Myocyte (in vitro differentiated cells): ENCODE results near the gene CLMN. TPM values are rescaled to one million over a fixed set of nuclear protein-coding genes. Genes with fewer than 3 reads are reported as not detected.
"Not testable (repeated sequence)": the region's sequence is repeated elsewhere in the genome, so short reads cannot be mapped to it uniquely, and the experiment has no call there.

Experiments used
- DNase-seq: peaks from one replicate; pipeline ENCODE4 v3.0.0-alpha.2; 2012; ENCODE audit warnings: low read depth
- microRNA-seq: library from miRNA; unstranded; fragments of <30 nt; microRNA quantifications from one replicate; pipeline ENCODE4, GENCODE V29; 2016
- total RNA-seq: library from RNA; depleted of rRNA; stranded (reverse); fragments of >200 nt; gene quantifications from 2 replicates; pipeline ENCODE4 v1.2.3, GENCODE V29; 2014

The CLMN gene
- total RNA-seq, 1 donor from 2014 or later: 0.99 TPM

DNA sequence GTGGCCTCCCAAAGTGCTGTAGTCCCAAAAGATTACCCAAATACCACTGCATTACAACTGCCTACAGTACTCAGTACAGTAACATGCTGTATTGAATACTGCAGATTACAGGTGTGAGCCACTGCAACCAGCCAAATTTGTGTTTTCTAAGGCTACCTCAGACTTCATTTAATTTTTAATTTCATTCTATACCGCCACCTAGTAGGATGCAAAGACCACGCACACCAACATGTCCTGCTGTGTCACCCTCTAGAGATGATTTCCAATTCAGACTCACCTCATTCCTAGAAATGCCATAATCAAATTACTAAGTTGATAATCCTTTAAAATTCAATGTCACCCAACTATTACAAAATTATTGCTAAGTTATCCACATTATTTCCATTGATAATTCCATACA, 177.5 kb downstream of the CLMN start:
- DNase-seq: no peak

- DNase-seq: no peak
Measured at GRCh38 chr14:95141684-95142083, 178.0 kb downstream of the CLMN start.

GRCh38 chr14:95140060-95140858, 179.4 kb downstream of the CLMN start:
- no peak for DNase-seq

DNA sequence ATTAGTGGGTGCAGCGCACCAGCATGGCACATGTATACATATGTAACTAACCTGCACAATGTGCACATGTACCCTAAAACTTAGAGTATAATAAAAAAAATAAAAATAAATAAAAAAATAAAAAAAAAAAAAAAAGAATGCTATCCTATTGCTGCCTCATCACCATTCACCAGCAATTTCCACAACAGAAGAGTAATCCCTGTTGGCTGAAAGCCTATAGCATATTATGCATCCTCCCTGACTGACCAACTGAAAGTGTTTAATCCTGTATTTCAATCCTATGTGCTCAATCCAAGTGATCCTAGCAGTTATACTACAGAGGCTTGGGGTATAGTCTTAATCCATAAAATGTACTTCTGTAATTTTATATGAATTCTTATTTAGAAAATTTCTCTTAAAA, 180.8 kb downstream of the CLMN start:
- DNase-seq: no peak

DNA sequence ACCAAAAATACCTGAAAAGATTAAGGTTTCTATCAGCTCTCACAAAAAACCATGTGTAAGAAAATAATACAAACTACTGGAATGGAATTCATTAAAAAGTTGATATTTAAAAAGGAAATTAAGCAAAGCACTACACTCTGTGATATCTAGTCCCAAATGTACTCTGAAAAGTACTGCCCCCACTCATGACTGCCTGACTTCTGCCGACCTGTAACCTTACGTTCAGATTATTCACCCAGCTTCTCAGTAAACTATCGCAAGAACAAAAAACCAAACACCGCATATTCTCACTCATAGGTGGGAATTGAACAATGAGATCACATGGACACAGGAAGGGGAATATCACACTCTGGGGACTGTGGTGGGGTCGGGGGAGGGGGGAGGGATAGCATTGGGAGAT, 181.3 kb downstream of the CLMN start:
- not testable (repeated sequence) for DNase-seq

DNA sequence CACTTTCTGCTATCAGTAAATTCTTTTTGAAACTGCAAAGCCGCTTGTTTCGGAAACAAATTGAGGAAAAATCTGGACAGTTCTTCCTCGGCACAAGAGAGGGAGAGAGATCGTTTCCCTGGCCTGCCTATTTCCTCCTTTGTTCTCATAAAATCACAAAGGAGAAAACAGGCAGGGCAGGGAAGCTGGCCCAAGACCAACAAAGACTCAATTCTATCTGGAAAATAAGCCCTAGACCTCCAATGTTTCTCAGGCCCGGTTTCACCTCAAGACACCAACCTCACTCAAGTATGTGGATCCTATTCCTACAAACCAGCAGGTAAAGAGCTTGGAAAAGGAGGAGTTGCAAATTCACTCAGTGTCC, 181.9 kb downstream of the CLMN start:
- DNase-seq: no peak

- no peak for DNase-seq
Measured at GRCh38 chr14:95137164-95137803, 182.4 kb downstream of the CLMN start.

GRCh38 chr14:95136631-95137030, 183.1 kb downstream of the CLMN start:
- DNase-seq: no peak

- no peak for DNase-seq
Measured at GRCh38 chr14:95134304-95134933, 185.3 kb downstream of the CLMN start.

GRCh38 chr14:95133282-95133681, 186.4 kb downstream of the CLMN start:
- DNase-seq: no peak

DNA sequence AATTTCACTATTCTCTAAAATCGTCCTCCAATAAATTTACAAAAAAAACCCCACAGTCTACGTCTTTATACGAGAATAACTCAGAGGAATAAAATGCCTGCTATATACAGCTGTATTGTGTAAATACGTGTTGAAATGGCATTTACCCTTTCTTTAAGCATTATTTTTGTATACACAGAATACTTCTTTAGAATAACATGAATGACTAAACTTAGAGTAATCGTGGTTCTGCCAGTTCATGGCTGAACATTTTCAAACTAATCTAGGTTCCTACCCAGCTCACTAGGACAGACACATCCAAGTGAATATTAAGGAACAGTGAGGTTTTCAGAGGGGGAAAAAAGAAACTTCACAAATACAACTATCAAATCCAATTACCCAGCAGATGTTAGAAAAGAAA, 186.9 kb downstream of the CLMN start:
- DNase-seq: no peak

Small RNAs within 50 kb of the gene (microRNA-seq; reads per million reads assigned to microRNA genes)
- not detected for gene MIR3173

Other genes starting within 250 kb of the CLMN start
- 46.2 and 47.6 TPM in 2 replicates for gene DICER1, start 162.4 kb downstream of the CLMN start, total RNA-seq
- 5.2 and 5.9 TPM in 2 replicates for gene SYNE3, start 196.7 kb upstream of the CLMN start, total RNA-seq
- 67.1 and 69.5 TPM in 2 replicates for gene GLRX5, start 215.1 kb upstream of the CLMN start, total RNA-seq